K562 (cell line): ENCODE measurements around the gene BAD. TPM values are rescaled to one million over a fixed set of nuclear protein-coding genes. Genes with fewer than 3 reads are reported as not detected.
A peak's percentile ranks its signal among the peaks of the same experiment; 100 is the strongest.

Source experiments
- AFF4 ChIP-seq: sonication (generic); formaldehyde crosslinking; IDR thresholded peaks from 2 replicates; pipeline ENCODE4 v1.8.0; 2023; ENCODE audit warnings: mild to moderate bottlenecking, missing genetic modification reagents
- ARID4B ChIP-seq: sonication (generic); formaldehyde crosslinking; IDR thresholded peaks from 2 replicates; pipeline ENCODE4 v1.8.0; 2022; ENCODE audit warnings: mild to moderate bottlenecking, missing genetic modification reagents
- CEBPG ChIP-seq, 3 experiments: fragments of 200-800 bp in 1 of 3; sonication (Bioruptor generic) in 1 of 3; sonication (generic) in 1 of 3; formaldehyde crosslinking in 1 of 3; IDR thresholded peaks in 2 of 3; conservative IDR thresholded peaks in 1 of 3; 2 replicates each; pipeline versions ENCODE4 v1.6.1 to v1.8.0; 2016 to 2022; ENCODE audit warnings: missing compliant biosample characterization in 2 of 3, missing genetic modification characterization in 2 of 3, mild to moderate bottlenecking in 1 of 3, missing genetic modification reagents in 1 of 3
- CHD4 ChIP-seq: fragments of 200-600 bp; sonication (generic); IDR thresholded peaks from 3 replicates; pipeline ENCODE4 v1.6.1; 2012; ENCODE audit warnings: low read depth, mild to moderate bottlenecking, mixed read lengths, low read length, inconsistent platforms; ENCODE audit not compliant: insufficient read depth, insufficient replicate concordance, poor library complexity, severe bottlenecking
- ELF2 ChIP-seq: fragments of 250-450 bp; sonication (Bioruptor Pico); IDR thresholded peaks from 2 replicates; pipeline ENCODE4 v1.5.0; 2021; ENCODE audit warnings: mild to moderate bottlenecking
- FOSL1 ChIP-seq: fragments of 200-800 bp; sonication (Bioruptor generic); conservative IDR thresholded peaks from 2 replicates; pipeline ENCODE4 v1.6.1; 2016; ENCODE audit warnings: missing genetic modification characterization, missing compliant biosample characterization
- GABPA ChIP-seq: fragments of 200-800 bp; sonication (Bioruptor generic); conservative IDR thresholded peaks from 2 replicates; pipeline ENCODE4 v1.6.1; 2016; ENCODE audit warnings: low read depth, missing genetic modification characterization, missing compliant biosample characterization
- MAFK ChIP-seq: IDR thresholded peaks from 2 replicates; pipeline ENCODE4 v1.6.1; 2011; ENCODE audit warnings: low read length, improper control_type of control experiment
- MBD2 ChIP-seq: sonication (generic); IDR thresholded peaks from 2 replicates; pipeline ENCODE4 v1.6.1; 2016; ENCODE audit warnings: low read depth, borderline replicate concordance
- NFRKB ChIP-seq: fragments of 450-650 bp; IDR thresholded peaks from 2 replicates; pipeline ENCODE4 v1.6.1; 2016; ENCODE audit warnings: low read depth
- POLR2A ChIP-seq: fragments of 450-650 bp; conservative IDR thresholded peaks from 2 replicates; pipeline ENCODE4 v1.6.1; 2016
- POU5F1 ChIP-seq: fragments of 150-350 bp; IDR thresholded peaks from 2 replicates; pipeline ENCODE4 v1.6.1; 2014; ENCODE audit warnings: borderline replicate concordance, low read length, low read depth, mild to moderate bottlenecking; ENCODE audit not compliant: partially characterized antibody
- SIN3A ChIP-seq, 2 experiments: fragments of 150-350 bp in 1 of 2; IDR thresholded peaks; 2 replicates each; pipeline ENCODE4 v1.6.1; 2011 to 2016; ENCODE audit warnings: borderline replicate concordance in 2 of 2, low read depth in 2 of 2, low read length in 2 of 2, mild to moderate bottlenecking in 2 of 2, moderate library complexity in 2 of 2; ENCODE audit not compliant: control insufficient read depth in 1 of 2
- SMAD1 ChIP-seq: fragments of 150-350 bp; IDR thresholded peaks from 2 replicates; pipeline ENCODE4 v1.6.1; 2014; ENCODE audit warnings: low read length, low read depth; ENCODE audit not compliant: partially characterized antibody
- ZNF717 ChIP-seq: fragments of 250-450 bp; sonication (Bioruptor Pico); IDR thresholded peaks from 2 replicates; pipeline ENCODE4 v1.5.0; 2021
- ZNF830 ChIP-seq: fragments of 250-450 bp; sonication (Bioruptor Pico); IDR thresholded peaks from 2 replicates; pipeline ENCODE4 v1.5.0; 2021; ENCODE audit warnings: mild to moderate bottlenecking
- polyA plus RNA-seq, 8 experiments: library from polyadenylated mRNA; depleted of rRNA in 4 of 8; stranded (reverse) in 5 of 8; unstranded in 3 of 8; fragments of >200 nt; fragmentation: Nextera tagmentation in 2 of 8; fragmentation: Illumina TruSeq in 1 of 8; extraction: Ambion mirVana in 2 of 8; extraction: Trizol in 1 of 8; gene quantifications; 2 replicates each; pipeline versions ENCODE4 v1.2.1 to v1.2.3, GENCODE V29; 2011 to 2014; ENCODE audit warnings: inconsistent platforms in 1 of 8, missing spikeins in 1 of 8
- total RNA-seq, 7 experiments: library from RNA; depleted of rRNA in 6 of 7; stranded (reverse); fragments of >200 nt in 6 of 7; fragmentation: Illumina TruSeq in 2 of 7; extraction: Trizol in 2 of 7; gene quantifications; 2 replicates each; pipeline versions ENCODE4 v1.2.1 to v1.2.3, GENCODE V29; 2011 to 2021; ENCODE audit warnings: low replicate concordance in 1 of 7
- TF ChIP-seq, protein P1 (sequence below): fragments of 250-450 bp; sonication (Bioruptor Pico); IDR thresholded peaks from 2 replicates; pipeline ENCODE4 v1.5.0; 2021

BAD gene
- total and polyA plus RNA-seq, 9 of the 15 experiments (the other 6 are each of a cell fraction or from before 2014, with no cell fraction given) = 0.61 to 45.6 (median 11.8) TPM

- peak; percentile 92; the same call in 1 of the 2 replicates for TF ChIP-seq AFF4 (CRISPR knock-in tag)
- TF ChIP-seq POU5F1 = no peak
- TF ChIP-seq CHD4 = no peak
- peak; percentile 78 to 90; a peak in 2 of 4 replicates for TF ChIP-seq SIN3A (IDR thresholded peaks at IDR 0.05; ENCODE audit: borderline replicate concordance in 2 of 2, control insufficient read depth in 1 of 2, low read depth in 2 of 2, low read length in 2 of 2)
- TF ChIP-seq GABPA = peak; percentile 99
- peak; percentile 94 for TF ChIP-seq POLR2A
- TF ChIP-seq ZNF717 (CRISPR knock-in tag) = no peak
- no peak; the same call in 1 of the 2 replicates for TF ChIP-seq NFRKB
- peak; percentile 22; the same call in 1 of the 2 replicates for TF ChIP-seq FOSL1 (tag)
- TF ChIP-seq, protein P1, sequence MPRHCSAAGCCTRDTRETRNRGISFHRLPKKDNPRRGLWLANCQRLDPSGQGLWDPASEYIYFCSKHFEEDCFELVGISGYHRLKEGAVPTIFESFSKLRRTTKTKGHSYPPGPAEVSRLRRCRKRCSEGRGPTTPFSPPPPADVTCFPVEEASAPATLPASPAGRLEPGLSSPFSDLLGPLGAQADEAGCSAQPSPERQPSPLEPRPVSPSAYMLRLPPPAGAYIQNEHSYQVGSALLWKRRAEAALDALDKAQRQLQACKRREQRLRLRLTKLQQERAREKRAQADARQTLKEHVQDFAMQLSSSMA (CRISPR knock-in tag) = peak; percentile 93
- peak; percentile 63; the same call in 1 of the 2 replicates for TF ChIP-seq MBD2
- 0 out of 2 replicates have a peak, but pooled peaks have one; percentile 10 for TF ChIP-seq ZNF830
- TF ChIP-seq ELF2 (CRISPR knock-in tag) = peak; percentile 8
- peak; percentile 87; the same call in 1 of the 2 replicates for TF ChIP-seq ARID4B (CRISPR knock-in tag)
- peak; percentile 71 for TF ChIP-seq MAFK
- peak; percentile 11 for TF ChIP-seq SMAD1
- peak; percentile 28; the same call in 1 of the 2 replicates for TF ChIP-seq CEBPG (CRISPR knock-in tag; IDR thresholded peaks at IDR 0.05)
- no peak for TF ChIP-seq CEBPG (tag; conservative IDR thresholded peaks at IDR 0.05 in 1 of 2, IDR thresholded peaks at IDR 0.05 in 1 of 2)
Measured at GRCh38 chr11:64317325-64317960, 33.0 kb upstream of the BAD start, which contains the start of gene TRMT112 (continued).
